Heart left ventricle (tissue), 13 donors: ENCODE measurements around the gene SCFD2.

Experiments used
- POLR2A ChIP-seq, 2 donors: fragments of 450-650 bp; IDR thresholded peaks; one replicate each; pipeline ENCODE4 v1.6.1; 2017; ENCODE audit warnings: antibody characterized with exemption in 2 of 2, mild to moderate bottlenecking in 2 of 2, moderate library complexity in 2 of 2
- TF ChIP-seq, protein P1 (sequence below), 12 donors: fragments of 200-600 bp; sonication (generic) in 4 of 12; IDR thresholded peaks; one replicate each; pipeline versions ENCODE4 v1.5.0 to v1.8.0; 2018 to 2022; ENCODE audit warnings: antibody characterized with exemption in 12 of 12, mild to moderate bottlenecking in 5 of 12
- donor health status: ischemic (EF 13 %, LVEDD 7.1; RV severe dilation, severe dysfunction).
- donor health status: DM: no; HTN: yes; CAD: no.
- donor health status: DM: no; HTN: no; CAD: no.
- donor health status: ischemic (EF 25% LVEDD 6.9; RV normal size, moderate dysfunction).
- donor health status: ischemic (EF 25% LVEDD 5.7; RV mildly dilated, moderate dysfunction).
- donor health status: ischemic (EF 35%, LVEDD 5.7; RV mildly dilated, moderate dysfunction).
- donor health status: nonischemic (EF 11% LVEDD 7.7; RV severe dilation, severe dysfunction).
- donor health status: DM: yes; HTN: yes; CAD: no.
- donor health status: PGD.
- donor health status: ischemic (EF 29% LVEDD 5.4; RV normal size, mild dysfunction).
- donor health status: nonischemic (EF 23%, LVEDD 6.1; RV moderate dilation, normal function).

DNA sequence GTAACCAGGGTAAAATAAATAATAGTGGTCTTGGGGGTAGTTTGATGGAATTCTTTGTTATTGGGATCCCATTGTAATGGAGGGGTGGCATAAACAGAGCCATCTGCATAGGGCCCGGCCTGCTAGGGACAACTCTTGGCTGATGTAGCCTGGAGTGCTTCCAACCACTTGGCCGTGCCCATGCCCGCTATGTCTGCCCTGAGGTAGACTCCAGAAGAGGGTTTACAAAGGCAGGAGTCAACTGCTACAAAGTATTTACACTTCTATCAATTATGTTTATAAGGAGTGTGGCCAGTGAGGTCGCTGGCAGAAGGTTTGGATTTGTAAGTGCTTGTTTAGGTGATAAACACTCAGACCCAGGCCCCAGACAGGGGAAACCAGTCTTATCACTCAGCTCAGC, 495.6 kb downstream of the SCFD2 start:
- TF ChIP-seq, protein P1, sequence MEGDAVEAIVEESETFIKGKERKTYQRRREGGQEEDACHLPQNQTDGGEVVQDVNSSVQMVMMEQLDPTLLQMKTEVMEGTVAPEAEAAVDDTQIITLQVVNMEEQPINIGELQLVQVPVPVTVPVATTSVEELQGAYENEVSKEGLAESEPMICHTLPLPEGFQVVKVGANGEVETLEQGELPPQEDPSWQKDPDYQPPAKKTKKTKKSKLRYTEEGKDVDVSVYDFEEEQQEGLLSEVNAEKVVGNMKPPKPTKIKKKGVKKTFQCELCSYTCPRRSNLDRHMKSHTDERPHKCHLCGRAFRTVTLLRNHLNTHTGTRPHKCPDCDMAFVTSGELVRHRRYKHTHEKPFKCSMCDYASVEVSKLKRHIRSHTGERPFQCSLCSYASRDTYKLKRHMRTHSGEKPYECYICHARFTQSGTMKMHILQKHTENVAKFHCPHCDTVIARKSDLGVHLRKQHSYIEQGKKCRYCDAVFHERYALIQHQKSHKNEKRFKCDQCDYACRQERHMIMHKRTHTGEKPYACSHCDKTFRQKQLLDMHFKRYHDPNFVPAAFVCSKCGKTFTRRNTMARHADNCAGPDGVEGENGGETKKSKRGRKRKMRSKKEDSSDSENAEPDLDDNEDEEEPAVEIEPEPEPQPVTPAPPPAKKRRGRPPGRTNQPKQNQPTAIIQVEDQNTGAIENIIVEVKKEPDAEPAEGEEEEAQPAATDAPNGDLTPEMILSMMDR (IDR thresholded peaks at IDR 0.05) = no peak
- no peak for TF ChIP-seq POLR2A (IDR thresholded peaks at IDR 0.05)
